22Rv1 (cell line): Measurements from ENCODE around the gene STK16.

Experiments used
- H3K27ac ChIP-seq: fragments of 450-650 bp; 2 replicates; pipeline ENCODE4 v1.5.1; 2017
- ZFX ChIP-seq: fragments of 450-650 bp; IDR thresholded peaks from 2 replicates; pipeline ENCODE4 v1.6.1; 2017; ENCODE audit warnings: antibody characterized with exemption, borderline replicate concordance
- TF ChIP-seq, protein P1 (sequence below): fragments of 450-650 bp; IDR thresholded peaks from 2 replicates; pipeline ENCODE4 v1.5.1; 2017; ENCODE audit warnings: mild to moderate bottlenecking

Gene STK16

DNA sequence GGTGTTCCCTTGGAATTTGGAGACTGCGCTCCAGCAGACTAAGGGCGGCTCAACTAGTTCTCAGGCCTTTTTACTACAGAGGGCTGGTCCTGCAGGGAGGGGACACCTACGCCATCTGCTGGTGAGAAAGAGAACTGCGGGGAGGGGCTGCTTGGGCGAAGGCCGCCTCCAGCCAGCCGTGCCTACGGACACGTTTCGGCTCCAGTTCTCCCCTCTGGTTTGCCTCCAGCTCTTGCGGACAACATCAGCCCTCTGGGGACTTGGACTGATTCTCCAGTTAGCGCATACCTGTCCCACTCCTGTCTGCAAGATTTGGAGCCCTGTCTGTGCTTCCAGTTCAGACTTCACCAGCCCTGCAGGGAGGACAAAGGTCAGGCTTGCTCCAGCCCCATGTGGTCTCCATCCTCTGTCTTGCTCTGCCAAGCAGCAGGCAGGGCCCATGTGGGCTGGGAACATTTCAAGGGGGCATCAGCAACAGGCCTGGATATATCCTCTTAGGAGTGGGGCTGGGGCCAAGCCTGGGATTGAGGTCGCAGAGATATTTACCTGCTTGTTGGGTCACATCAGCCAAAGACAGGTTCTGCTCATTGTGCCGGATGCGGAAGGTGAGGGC is 53.6 kb downstream of the STK16 start:
- H3K27ac ChIP-seq = no peak overlapping the region

GRCh38 chr2:219299372-219299760 is 54.1 kb downstream of the STK16 start:
- no peak overlapping the region for H3K27ac ChIP-seq
- no peak for TF ChIP-seq ZFX
- TF ChIP-seq, protein P1, sequence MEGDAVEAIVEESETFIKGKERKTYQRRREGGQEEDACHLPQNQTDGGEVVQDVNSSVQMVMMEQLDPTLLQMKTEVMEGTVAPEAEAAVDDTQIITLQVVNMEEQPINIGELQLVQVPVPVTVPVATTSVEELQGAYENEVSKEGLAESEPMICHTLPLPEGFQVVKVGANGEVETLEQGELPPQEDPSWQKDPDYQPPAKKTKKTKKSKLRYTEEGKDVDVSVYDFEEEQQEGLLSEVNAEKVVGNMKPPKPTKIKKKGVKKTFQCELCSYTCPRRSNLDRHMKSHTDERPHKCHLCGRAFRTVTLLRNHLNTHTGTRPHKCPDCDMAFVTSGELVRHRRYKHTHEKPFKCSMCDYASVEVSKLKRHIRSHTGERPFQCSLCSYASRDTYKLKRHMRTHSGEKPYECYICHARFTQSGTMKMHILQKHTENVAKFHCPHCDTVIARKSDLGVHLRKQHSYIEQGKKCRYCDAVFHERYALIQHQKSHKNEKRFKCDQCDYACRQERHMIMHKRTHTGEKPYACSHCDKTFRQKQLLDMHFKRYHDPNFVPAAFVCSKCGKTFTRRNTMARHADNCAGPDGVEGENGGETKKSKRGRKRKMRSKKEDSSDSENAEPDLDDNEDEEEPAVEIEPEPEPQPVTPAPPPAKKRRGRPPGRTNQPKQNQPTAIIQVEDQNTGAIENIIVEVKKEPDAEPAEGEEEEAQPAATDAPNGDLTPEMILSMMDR = no peak

More for the DNA sequence above, 53.6 kb downstream of the STK16 start:
- TF ChIP-seq, protein P1 = peak; percentile 98
- no peak for TF ChIP-seq ZFX
